ENCODE measurements around the gene IGFBP3. TPM values are rescaled to one million over a fixed set of nuclear protein-coding genes. Genes with fewer than 3 reads are reported as not detected.

Gene IGFBP3, protein sequence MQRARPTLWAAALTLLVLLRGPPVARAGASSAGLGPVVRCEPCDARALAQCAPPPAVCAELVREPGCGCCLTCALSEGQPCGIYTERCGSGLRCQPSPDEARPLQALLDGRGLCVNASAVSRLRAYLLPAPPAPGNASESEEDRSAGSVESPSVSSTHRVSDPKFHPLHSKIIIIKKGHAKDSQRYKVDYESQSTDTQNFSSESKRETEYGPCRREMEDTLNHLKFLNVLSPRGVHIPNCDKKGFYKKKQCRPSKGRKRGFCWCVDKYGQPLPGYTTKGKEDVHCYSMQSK
- 11.6 and 33.7 TPM in 2 replicates for total RNA-seq

DNA sequence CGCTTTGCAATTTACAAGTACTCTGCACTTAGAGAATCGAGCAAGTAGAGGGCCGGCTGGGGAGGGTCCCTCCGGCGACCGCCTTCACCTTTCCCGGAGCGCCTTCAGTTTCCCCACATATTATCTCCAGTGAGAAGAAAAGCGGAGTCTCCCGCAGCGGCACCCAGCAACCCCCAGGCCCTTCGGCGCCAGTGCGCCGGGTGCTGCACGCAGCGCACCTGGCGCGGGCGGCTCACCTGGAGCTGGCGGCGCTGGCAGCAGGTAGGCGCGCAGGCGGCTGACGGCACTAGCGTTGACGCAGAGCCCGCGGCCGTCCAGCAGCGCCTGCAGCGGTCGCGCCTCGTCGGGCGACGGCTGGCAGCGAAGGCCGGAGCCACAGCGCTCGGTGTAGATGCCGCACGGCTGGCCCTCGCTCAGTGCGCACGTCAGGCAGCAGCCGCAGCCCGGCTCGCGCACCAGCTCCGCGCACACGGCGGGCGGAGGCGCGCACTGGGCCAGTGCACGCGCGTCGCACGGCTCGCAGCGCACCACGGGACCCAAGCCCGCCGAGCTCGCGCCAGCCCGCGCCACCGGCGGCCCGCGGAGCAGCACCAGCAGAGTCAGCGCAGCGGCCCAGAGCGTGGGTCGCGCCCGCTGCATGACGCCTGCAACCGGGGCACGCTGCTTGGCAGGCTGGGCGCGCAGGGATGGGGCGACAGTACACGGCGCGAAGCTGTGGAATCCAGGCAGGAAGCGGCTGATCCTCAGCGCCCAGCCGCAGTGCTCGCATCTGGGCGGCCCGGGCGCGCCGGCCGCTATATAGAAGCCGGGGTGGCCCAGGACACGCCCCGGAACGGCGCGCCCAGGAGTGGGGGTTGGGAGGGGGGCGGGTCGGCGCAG is at the start of gene IGFBP3:
IGFBP3 (minus strand) TSS at position 771 of the 879 bp plus-strand sequence; CDS start at position 639, 132 bp downstream.

DNA sequence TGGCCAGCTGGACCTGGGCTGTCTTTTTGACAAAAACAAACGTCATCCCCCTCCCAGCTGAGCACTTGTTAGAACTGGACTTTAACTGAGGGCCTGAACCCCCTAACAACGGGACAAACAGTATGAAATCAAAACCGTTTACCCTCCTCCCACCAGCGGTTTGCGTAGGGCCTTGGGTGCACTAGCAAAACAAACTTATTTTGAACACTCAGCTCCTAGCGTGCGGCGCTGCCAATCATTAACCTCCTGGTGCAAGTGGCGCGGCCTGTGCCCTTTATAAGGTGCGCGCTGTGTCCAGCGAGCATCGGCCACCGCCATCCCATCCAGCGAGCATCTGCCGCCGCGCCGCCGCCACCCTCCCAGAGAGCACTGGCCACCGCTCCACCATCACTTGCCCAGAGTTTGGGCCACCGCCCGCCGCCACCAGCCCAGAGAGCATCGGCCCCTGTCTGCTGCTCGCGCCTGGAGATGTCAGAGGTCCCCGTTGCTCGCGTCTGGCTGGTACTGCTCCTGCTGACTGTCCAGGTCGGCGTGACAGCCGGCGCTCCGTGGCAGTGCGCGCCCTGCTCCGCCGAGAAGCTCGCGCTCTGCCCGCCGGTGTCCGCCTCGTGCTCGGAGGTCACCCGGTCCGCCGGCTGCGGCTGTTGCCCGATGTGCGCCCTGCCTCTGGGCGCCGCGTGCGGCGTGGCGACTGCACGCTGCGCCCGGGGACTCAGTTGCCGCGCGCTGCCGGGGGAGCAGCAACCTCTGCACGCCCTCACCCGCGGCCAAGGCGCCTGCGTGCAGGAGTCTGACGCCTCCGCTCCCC is 32.7 kb downstream of the IGFBP3 start, which contains the start of gene IGFBP1:
IGFBP1 (plus strand) TSS at position 304 of the 808 bp plus-strand sequence; CDS start at position 469, 165 bp downstream.

DNA sequence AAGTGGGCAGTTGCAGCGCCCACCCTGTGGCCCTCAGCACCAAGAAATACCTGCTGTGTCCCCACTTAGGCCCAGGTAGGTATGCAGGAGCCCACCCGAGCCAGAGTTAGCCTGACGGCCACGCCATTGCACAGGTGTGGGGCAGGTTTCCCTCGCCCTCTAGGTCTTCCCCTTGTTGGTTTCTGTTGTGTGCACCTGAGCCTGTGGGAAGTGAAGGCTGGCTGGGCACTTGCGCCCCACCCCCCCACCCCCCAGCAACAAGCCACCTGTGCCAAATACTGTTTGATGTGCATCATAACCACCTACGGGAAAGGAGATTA is 48.1 kb downstream of the IGFBP3 start, which contains the start of gene CCDC201:
CCDC201 (minus strand) TSS at position 48 of the 320 bp plus-strand sequence. CDS start 75 bp downstream, outside the sequence.

Other genes starting within 250 kb of the IGFBP3 start
- gene CCDC201, start 48.2 kb downstream of the IGFBP3 start, total RNA-seq: not detected in 2 replicates
- gene IGFBP1, start 32.8 kb downstream of the IGFBP3 start, total RNA-seq: not detected in 2 replicates

All from smooth muscle cell of trachea (primary cell).